K562 (cell line): Measurements from ENCODE around the gene TEDC1. TPM values are rescaled to one million over a fixed set of nuclear protein-coding genes. Genes with fewer than 3 reads are reported as not detected.

ENCODE experiments used
- ATAC-seq: fragments of 200-7000 bp; cut with Tn5 transposase; 3 replicates; pipeline ENCODE4 v1.9.1; 2020; ENCODE audit warnings: moderate library complexity
- BruUV-seq: library from RNA; stranded (reverse); fragments of 400-500 nt; replicated peaks from 2 replicates; lab custom pipeline; 2021; lab: Mats Ljungman, UMichigan
- CTCF ChIA-PET: fragments of 300-600 bp; formaldehyde crosslinking; extraction: SDS; loops from one replicate; lab custom pipeline; 2021; ENCODE audit warnings: low intra/inter-chr PET ratio; lab: Yijun Ruan, JAX
- POLR2A ChIA-PET: fragments of 300-600, 350-650 bp; sonication (Branson Sonifier 250); formaldehyde crosslinking; extraction: SDS; loops from one replicate; lab custom pipeline; 2021; ENCODE audit warnings: antibody characterized with exemption, inconsistent platforms; lab: Yijun Ruan, JAX
- DNase-seq, 4 experiments: peaks; one replicate each; pipeline versions ENCODE4 v3.0.0 to v3.0.0-alpha.2; 2011 to 2018; ENCODE audit warnings: low spot score in 3 of 4, mixed read lengths in 3 of 4; ENCODE audit errors: extremely low read depth in 1 of 4
- FAIRE-seq: peaks from 2 replicates; lab custom pipeline; 2011; peaks lifted over from hg19 to GRCh38; lab: Jason Lieb, UNC
- H2AFZ ChIP-seq: 2 replicates; pipeline ENCODE4 v1.6.0; 2011; ENCODE audit warnings: low read depth, low read length, control low read depth, inconsistent platforms
- H3K27ac ChIP-seq: fragments of 200-600 bp; 3 replicates; pipeline ENCODE4 v1.8.0; 2011; ENCODE audit warnings: low read depth, mild to moderate bottlenecking, control low read depth, inconsistent platforms, low read length, moderate library complexity, mixed read lengths; ENCODE audit errors: extremely low read depth
- H3K27me3 ChIP-seq, 2 experiments: fragments of 300-600 bp in 1 of 2; 2 replicates in 1 of 2; 3 replicates in 1 of 2; pipeline versions ENCODE4 v1.6.0 to v1.8.0; 2011; ENCODE audit warnings: inconsistent platforms in 2 of 2, low read length in 2 of 2, mild to moderate bottlenecking in 1 of 2, mixed read lengths in 1 of 2, moderate library complexity in 1 of 2; ENCODE audit not compliant: control insufficient read depth in 2 of 2, insufficient read depth in 2 of 2
- H3K36me3 ChIP-seq: fragments of 300-600 bp; 3 replicates; pipeline ENCODE4 v1.8.0; 2011; ENCODE audit warnings: mild to moderate bottlenecking, low read length, inconsistent platforms; ENCODE audit not compliant: control insufficient read depth, insufficient read depth
- H3K4me1 ChIP-seq, 2 experiments: fragments of 200-600 bp in 1 of 2; replicated peaks in 1 of 2; 2 replicates in 1 of 2; 3 replicates in 1 of 2; pipeline versions ENCODE4 v1.5.1 to v1.8.0; 2011; ENCODE audit warnings: inconsistent platforms in 2 of 2, low read length in 2 of 2, mild to moderate bottlenecking in 1 of 2, mixed read lengths in 1 of 2, moderate library complexity in 1 of 2; ENCODE audit not compliant: control insufficient read depth in 2 of 2, insufficient read depth in 2 of 2
- H3K4me2 ChIP-seq: 2 replicates; pipeline ENCODE4 v1.6.1; 2011; ENCODE audit warnings: low read length, control low read depth, inconsistent platforms, mixed read lengths; ENCODE audit not compliant: insufficient read depth
- H3K4me3 ChIP-seq: fragments of 200-600 bp; sonication (generic), shearing (Covaris generic); 2 replicates; pipeline ENCODE4 v1.5.1; 2016; ENCODE audit warnings: control low read depth, inconsistent platforms
- H3K79me2 ChIP-seq: fragments of 200-600 bp; 3 replicates; pipeline ENCODE4 v1.8.0; 2011; ENCODE audit warnings: low read length, inconsistent platforms; ENCODE audit not compliant: control insufficient read depth, insufficient read depth
- H3K9ac ChIP-seq, 2 experiments: 2 replicates each; pipeline versions ENCODE4 v1.6.0 to v1.6.1; 2011; ENCODE audit warnings: low read depth in 2 of 2, low read length in 2 of 2, control low read depth in 1 of 2, inconsistent platforms in 1 of 2, mild to moderate bottlenecking in 1 of 2, mixed read lengths in 1 of 2; ENCODE audit not compliant: insufficient read depth in 1 of 2
- H3K9me1 ChIP-seq: one replicate; pipeline ENCODE4 v1.6.0; 2011; ENCODE audit warnings: inconsistent platforms, mild to moderate bottlenecking, low read length, moderate library complexity; ENCODE audit not compliant: control insufficient read depth, insufficient read depth
- H3K9me3 ChIP-seq: replicated peaks from 2 replicates; pipeline ENCODE4 v1.5.1; 2011; ENCODE audit warnings: low read depth, low read length, inconsistent platforms; ENCODE audit not compliant: control insufficient read depth, insufficient read depth
- H4K20me1 ChIP-seq: replicated peaks from 2 replicates; pipeline ENCODE4 v1.6.1; 2011; ENCODE audit warnings: low read length, inconsistent platforms, mixed read lengths; ENCODE audit not compliant: control insufficient read depth, insufficient read depth
- COPS2 ChIP-seq: fragments of 450-650 bp; conservative IDR thresholded peaks from 2 replicates; pipeline ENCODE4 v1.6.1; 2016; ENCODE audit warnings: mild to moderate bottlenecking, moderate library complexity
- DDX20 ChIP-seq: fragments of 450-650 bp; IDR thresholded peaks from 2 replicates; pipeline ENCODE4 v1.6.1; 2016; ENCODE audit warnings: missing genetic modification characterization, low read depth, mild to moderate bottlenecking, missing compliant biosample characterization, moderate library complexity
- ESRRA ChIP-seq: fragments of 450-650 bp; IDR thresholded peaks from 2 replicates; pipeline ENCODE4 v1.6.1; 2014; ENCODE audit warnings: low read depth, mild to moderate bottlenecking, moderate library complexity, borderline replicate concordance
- SLC30A9 ChIP-seq: fragments of 250-450 bp; sonication (Bioruptor Pico); IDR thresholded peaks from 2 replicates; pipeline ENCODE4 v1.8.0; 2022; ENCODE audit warnings: mild to moderate bottlenecking, moderate library complexity
- SREBF2 ChIP-seq: sonication (generic); formaldehyde crosslinking; IDR thresholded peaks from 2 replicates; pipeline ENCODE4 v1.4.0; 2020; ENCODE audit warnings: mild to moderate bottlenecking, missing genetic modification reagents
- TAF1 ChIP-seq: IDR thresholded peaks from 2 replicates; pipeline ENCODE4 v1.6.1; 2011; ENCODE audit warnings: mild to moderate bottlenecking, low read length, moderate library complexity; ENCODE audit not compliant: insufficient read depth, control insufficient read depth, severe bottlenecking; ENCODE audit errors: extremely low read depth
- USF2 ChIP-seq: sonication (generic); formaldehyde crosslinking; IDR thresholded peaks from 2 replicates; pipeline ENCODE4 v1.5.0; 2020; ENCODE audit warnings: missing genetic modification reagents
- ZBTB17 ChIP-seq: fragments of 450-650 bp; formaldehyde crosslinking; IDR thresholded peaks from 2 replicates; pipeline ENCODE4 v1.4.0; 2020; ENCODE audit warnings: mild to moderate bottlenecking
- ZEB2 ChIP-seq: fragments of 450-650 bp; IDR thresholded peaks from 2 replicates; pipeline ENCODE4 v1.6.1; 2016
- ZNF695 ChIP-seq: fragments of 450-650 bp; formaldehyde crosslinking; IDR thresholded peaks from 2 replicates; pipeline ENCODE4 v1.4.0; 2020; ENCODE audit warnings: mild to moderate bottlenecking, moderate library complexity
- WGBS: fragments of 100-300 bp; shearing (Covaris generic); methylation state at CpG from one replicate; pipeline ENCODE4 v1.1.6; 2016; ENCODE audit warnings: low coverage, mixed read lengths; ENCODE audit not compliant: insufficient coverage; ENCODE audit errors: missing lambda C conversion rate; 5-methylcytosine and 5-hydroxymethylcytosine counted together
- in situ Hi-C: fragments of 300-500 bp; cut with MboI; formaldehyde crosslinking; loops from 4 replicates; pipeline ENCODE4 v1.15.0; 2018; ENCODE audit warnings: inconsistent platforms, mixed read lengths
- intact Hi-C: fragments of 100-400 bp; cut with micrococcal nuclease; formaldehyde crosslinking; loops from 2 replicates; pipeline ENCODE4 v1.14.2; 2022
- polyA plus RNA-seq, 8 experiments: library from polyadenylated mRNA; depleted of rRNA in 4 of 8; stranded (reverse) in 5 of 8; unstranded in 3 of 8; fragments of >200 nt; fragmentation: Nextera tagmentation in 2 of 8; fragmentation: Illumina TruSeq in 1 of 8; extraction: Ambion mirVana in 2 of 8; extraction: Trizol in 1 of 8; gene quantifications; 2 replicates each; pipeline versions ENCODE4 v1.2.1 to v1.2.3, GENCODE V29; 2011 to 2014; ENCODE audit warnings: inconsistent platforms in 1 of 8, missing spikeins in 1 of 8
- total RNA-seq, 7 experiments: library from RNA; depleted of rRNA in 6 of 7; stranded (reverse); fragments of >200 nt in 6 of 7; fragmentation: Illumina TruSeq in 2 of 7; extraction: Trizol in 2 of 7; gene quantifications; 2 replicates each; pipeline versions ENCODE4 v1.2.1 to v1.2.3, GENCODE V29; 2011 to 2021; ENCODE audit warnings: low replicate concordance in 1 of 7

TEDC1 gene
- total and polyA plus RNA-seq, 9 of the 15 experiments (the other 6 are each of a cell fraction or from before 2014, with no cell fraction given): 0.21 to 28.3 (median 5.9) TPM

- H3K27me3 ChIP-seq: peaks cover 5 to 43% of the 10 kb centered on the region in 2 experiments; a peak in 3 of 5 replicates
- H3K4me3 ChIP-seq: no peak overlapping the region
- no peaks in the 10 kb centered on the region for H3K9me3 ChIP-seq
- no peaks in the 10 kb centered on the region for H3K79me2 ChIP-seq
- no peaks in the 10 kb centered on the region for H3K36me3 ChIP-seq
- no peak overlapping the region for H3K4me2 ChIP-seq
- FAIRE-seq (no peak), DNase-seq (no peak), ATAC-seq (no peak)
- H3K27ac ChIP-seq: no peak overlapping the region
- peaks cover 0 to 50% of the 10 kb centered on the region in 2 experiments; a peak in 2 of 5 replicates for H3K4me1 ChIP-seq
- 15% methylated on average over 15 of the region's 19 CpGs for WGBS
- ChIA-PET POLR2A (no interaction called here), CTCF (no interaction called here)
- TF ChIP-seq USF2 (CRISPR knock-in tag) (no peak), TAF1 (no peak), ESRRA (no peak), ZNF695 (CRISPR knock-in tag) (no peak), SLC30A9 (CRISPR knock-in tag) (no peak), ZBTB17 (CRISPR knock-in tag) (no peak), DDX20 (tag) (no peak), ZEB2 (no peak), COPS2 (no peak), SREBF2 (CRISPR knock-in tag) (no peak)
- no peaks in the 10 kb centered on the region for H3K9me1 ChIP-seq
- in situ Hi-C loops (no loop called here), intact Hi-C loops (loop anchor here (5.0 kb wide), 1 partner anchor 160 kb away; no protein-coding TSS in a partner anchor)
- BruUV-seq: no TSS peak
- H2AFZ ChIP-seq: no peak overlapping the region
- H4K20me1 ChIP-seq: no peaks in the 10 kb centered on the region
- no peak overlapping the region; a peak in 1 of 4 replicates for H3K9ac ChIP-seq
These were observed 41.0 kb downstream of the TEDC1 start for GRCh38 chr14:105531894-105532623.
